Liver (tissue), 9 donors: ENCODE data around the gene LMF1. TPM values are rescaled to one million over a fixed set of nuclear protein-coding genes. Genes with fewer than 3 reads are reported as not detected.
"Not testable (repeated sequence)": the region's sequence is repeated elsewhere in the genome, so short reads cannot be mapped to it uniquely, and the experiment has no call there.

Source experiments
- DNase-seq: peaks from one replicate; pipeline ENCODE4 v3.0.0-alpha.2; 2017; ENCODE audit warnings: low spot score
- H3K27ac ChIP-seq, 2 donors: one replicate each; pipeline ENCODE4 v1.7.0; 2013; ENCODE audit warnings: inconsistent platforms in 2 of 2, low read length in 2 of 2, control low read depth in 1 of 2, low read depth in 1 of 2, mild to moderate bottlenecking in 1 of 2
- H3K27me3 ChIP-seq, 4 donors: one replicate each; pipeline versions ENCODE4 v1.6.1 to v1.7.0; 2013; ENCODE audit warnings: low read length in 3 of 4, inconsistent platforms in 1 of 4, mild to moderate bottlenecking in 1 of 4, moderate library complexity in 1 of 4; ENCODE audit not compliant: control insufficient read depth in 4 of 4, insufficient read depth in 4 of 4
- H3K36me3 ChIP-seq, 4 donors: one replicate each; pipeline versions ENCODE4 v1.6.1 to v1.7.0; 2013; ENCODE audit warnings: low read length in 3 of 4, mild to moderate bottlenecking in 3 of 4, low read depth in 1 of 4, moderate library complexity in 1 of 4; ENCODE audit not compliant: control insufficient read depth in 4 of 4, insufficient read depth in 3 of 4
- H3K4me1 ChIP-seq, 4 donors: one replicate each; pipeline versions ENCODE4 v1.6.1 to v1.7.0; 2013; ENCODE audit warnings: low read length in 3 of 4, mild to moderate bottlenecking in 3 of 4, moderate library complexity in 1 of 4; ENCODE audit not compliant: control insufficient read depth in 4 of 4, insufficient read depth in 4 of 4
- H3K4me3 ChIP-seq, 3 donors: one replicate each; pipeline versions ENCODE4 v1.6.1 to v1.7.0; 2013; ENCODE audit warnings: low read length in 3 of 3, control low read depth in 1 of 3, low read depth in 1 of 3, mild to moderate bottlenecking in 1 of 3
- H3K9ac ChIP-seq, 2 donors: one replicate each; pipeline ENCODE4 v1.7.0; 2013; ENCODE audit warnings: low read length in 2 of 2, mild to moderate bottlenecking in 2 of 2, moderate library complexity in 2 of 2, control low read depth in 1 of 2, low read depth in 1 of 2
- H3K9me3 ChIP-seq, 4 donors: one replicate each; pipeline versions ENCODE4 v1.6.1 to v1.7.0; 2013; ENCODE audit warnings: low read length in 3 of 4; ENCODE audit not compliant: control insufficient read depth in 4 of 4
- ATF3 ChIP-seq: IDR thresholded peaks from 2 replicates; pipeline ENCODE4 v1.6.1; 2016; ENCODE audit warnings: antibody characterized with exemption
- EGR1 ChIP-seq, 2 donors: IDR thresholded peaks; 2 replicates each; pipeline ENCODE4 v1.6.1; 2016 to 2018; ENCODE audit warnings: antibody characterized with exemption in 2 of 2, low read depth in 2 of 2
- JUND ChIP-seq, 2 donors: IDR thresholded peaks; 2 replicates each; pipeline ENCODE4 v1.6.1; 2016; ENCODE audit warnings: antibody characterized with exemption in 2 of 2
- MAX ChIP-seq: IDR thresholded peaks from 2 replicates; pipeline ENCODE4 v1.6.1; 2016; ENCODE audit warnings: antibody characterized with exemption
- REST ChIP-seq: IDR thresholded peaks from 2 replicates; pipeline ENCODE4 v1.6.1; 2016; ENCODE audit warnings: antibody characterized with exemption, mild to moderate bottlenecking
- SP1 ChIP-seq: IDR thresholded peaks from 2 replicates; pipeline ENCODE4 v1.6.1; 2018; ENCODE audit warnings: antibody characterized with exemption, mild to moderate bottlenecking
- TAF1 ChIP-seq: conservative IDR thresholded peaks from 2 replicates; pipeline ENCODE4 v1.6.1; 2016; ENCODE audit warnings: antibody characterized with exemption, mild to moderate bottlenecking
- YY1 ChIP-seq: IDR thresholded peaks from 2 replicates; pipeline ENCODE4 v1.6.1; 2016; ENCODE audit warnings: antibody characterized with exemption, mild to moderate bottlenecking
- ZBTB33 ChIP-seq: IDR thresholded peaks from 2 replicates; pipeline ENCODE4 v1.6.1; 2016; ENCODE audit warnings: antibody characterized with exemption
- WGBS: extraction: QIAGEN DNeasy Blood & Tissue Kit; methylation state at CpG from one replicate; pipeline ENCODE4 v1.1.7; 2013; 5-methylcytosine and 5-hydroxymethylcytosine counted together
- polyA plus RNA-seq, 2 donors: library from polyadenylated mRNA; stranded (reverse) in 1 of 2; unstranded in 1 of 2; fragments of 200-250 nt in 1 of 2; fragments of >200 nt in 1 of 2; fragmentation: Nextera tagmentation in 1 of 2; extraction: Ambion mirVana in 1 of 2; gene quantifications; one replicate each; pipeline versions ENCODE4 v1.2.1 to v1.2.3, GENCODE V29; 2013 to 2015
- total RNA-seq, 2 donors: library from RNA; depleted of rRNA; stranded (reverse); fragments of >200 nt; gene quantifications; one replicate each; pipeline ENCODE4 v1.2.3, GENCODE V29; 2014
- donor health status: healthy.
- donor health status: healthy.
- donor health status: healthy.
- donor health status: healthy.
- donor health status: healthy.

The LMF1 gene
- total and polyA plus RNA-seq, 4 donors, result 8.8 to 24.3 (median 12.6) TPM

GRCh38 chr16:889586-889985 is 81.2 kb downstream of the LMF1 start:
- Histone ChIP-seq H3K27me3 (no peaks in the 10 kb centered on the region), H3K9me3 (peaks cover 0 to 6% (median 4%) of the 10 kb centered on the region in 4 donors), H3K36me3 (peaks cover 0 to 13% (median 4%) of the 10 kb centered on the region in 4 donors), H3K4me3 (no peak overlapping the region), H3K9ac (no peak overlapping the region), H3K27ac (no peak overlapping the region), H3K4me1 (no peaks in the 10 kb centered on the region)
- no peak for DNase-seq
- no peak for TF ChIP-seq ZBTB33
- TF ChIP-seq REST, result no peak
- TF ChIP-seq ATF3, result no peak
- no peak for TF ChIP-seq SP1
- WGBS, result 91% methylated on average over 11 of the region's 11 CpGs

- Histone ChIP-seq H3K4me1 (no peaks in the 10 kb centered on the region), H3K27ac (no peak overlapping the region), H3K27me3 (no peaks in the 10 kb centered on the region), H3K36me3 (peaks cover 0 to 15% (median 5%) of the 10 kb centered on the region in 4 donors), H3K9me3 (peaks cover 0 to 8% (median 7%) of the 10 kb centered on the region in 4 donors), H3K4me3 (no peak overlapping the region), H3K9ac (no peak overlapping the region)
- WGBS, result 90% methylated on average over 24 of the region's 24 CpGs
- no peak for DNase-seq
- TF ChIP-seq JUND (IDR thresholded peaks at IDR 0.05) (no peak), YY1 (no peak), TAF1 (no peak), MAX (no peak), EGR1 (IDR thresholded peaks at IDR 0.05; ENCODE audit: low read depth in 2 of 2) (no peak)
Measured at GRCh38 chr16:888901-889570, 81.7 kb downstream of the LMF1 start.

GRCh38 chr16:888456-888855 is 82.3 kb downstream of the LMF1 start:
- not testable (repeated sequence) for H3K4me1 ChIP-seq, DNase-seq, H3K4me3 ChIP-seq, H3K9me3 ChIP-seq, H3K27ac ChIP-seq, H3K9ac ChIP-seq, H3K27me3 ChIP-seq
- H3K36me3 ChIP-seq, result peaks cover 0 to 15% (median 5%) of the 10 kb centered on the region in 4 donors
- 97% methylated on average over 14 of the region's 15 CpGs for WGBS
